Adipocyte (in vitro differentiated cells): ENCODE results near the gene RSKR.

Source experiments
- DNase-seq: peaks from one replicate; pipeline ENCODE4 v3.0.0-alpha.2; 2015; ENCODE audit warnings: low read depth
- H3K27me3 ChIP-seq: replicated peaks from 2 replicates; pipeline ENCODE4 v1.7.0; 2013; ENCODE audit warnings: mild to moderate bottlenecking, low read length, moderate library complexity; ENCODE audit not compliant: control insufficient read depth, insufficient read depth
- H3K36me3 ChIP-seq: 2 replicates; pipeline ENCODE4 v1.7.0; 2013; ENCODE audit warnings: low read length, mild to moderate bottlenecking, moderate library complexity; ENCODE audit not compliant: control insufficient read depth, insufficient read depth, severe bottlenecking
- H3K4me1 ChIP-seq: 2 replicates; pipeline ENCODE4 v1.7.0; 2013; ENCODE audit warnings: mild to moderate bottlenecking, low read length, moderate library complexity; ENCODE audit not compliant: control insufficient read depth, insufficient read depth
- H3K4me3 ChIP-seq: 2 replicates; pipeline ENCODE4 v1.7.0; 2013; ENCODE audit warnings: mild to moderate bottlenecking, low read length, moderate library complexity
- H3K9ac ChIP-seq: 2 replicates; pipeline ENCODE4 v1.7.0; 2013; ENCODE audit warnings: mild to moderate bottlenecking, low read length, moderate library complexity
- H3K9me3 ChIP-seq: 2 replicates; pipeline ENCODE4 v1.7.0; 2013; ENCODE audit warnings: mild to moderate bottlenecking, low read length, moderate library complexity; ENCODE audit not compliant: control insufficient read depth

Gene RSKR

GRCh38 chr17:28563475-28563874 is 50.5 kb downstream of the RSKR start:
- DNase-seq: no peak
- Histone ChIP-seq H3K4me3 (no peak overlapping the region), H3K9ac (no peak overlapping the region), H3K27me3 (no peaks in the 10 kb centered on the region), H3K4me1 (peaks cover 8% of the 10 kb centered on the region), H3K36me3 (peaks cover 26% of the 10 kb centered on the region), H3K9me3 (no peaks in the 10 kb centered on the region)
